Measurements from ENCODE around the gene VCP. TPM values are rescaled to one million over a fixed set of nuclear protein-coding genes. Genes with fewer than 3 reads are reported as not detected.

Gene VCP
- total and polyA plus RNA-seq, 2 donors from 2014 or later: 118 to 167 TPM

DNA sequence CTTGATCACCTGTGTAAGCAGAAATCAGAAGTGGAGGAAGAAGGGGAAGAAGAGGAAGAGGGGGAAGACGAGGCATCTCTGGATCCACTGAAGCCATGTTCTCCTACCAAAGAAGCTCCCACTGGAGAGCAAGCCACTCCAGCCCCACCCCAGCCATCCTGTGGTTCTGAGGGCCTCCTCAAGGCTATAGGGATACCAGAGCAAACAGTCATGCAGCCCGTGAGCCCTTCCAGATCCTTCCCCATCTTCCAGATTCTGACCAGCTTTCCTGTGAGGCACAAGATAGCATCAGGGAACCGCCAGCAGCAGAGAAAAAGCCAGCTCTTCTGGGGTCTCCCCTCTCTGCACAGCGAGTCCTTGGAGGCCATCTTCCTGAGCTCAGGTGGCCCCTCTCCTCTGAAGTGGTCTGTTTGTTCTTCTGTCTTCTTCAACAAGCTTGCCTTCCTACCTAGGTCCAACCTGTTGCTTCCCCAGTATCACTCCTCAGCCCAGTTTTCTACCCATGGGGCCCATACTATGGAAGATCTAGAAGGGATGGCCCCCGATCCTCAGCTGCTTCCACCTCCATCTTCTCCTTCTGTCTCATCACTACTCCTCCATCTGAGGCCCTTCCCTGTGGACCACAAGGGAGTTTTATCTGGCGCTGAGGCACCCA, 29.4 kb downstream of the VCP start:
- Histone ChIP-seq H3K27me3 (ENCODE audit: control insufficient read depth, insufficient read depth, low read length) (no peaks in the 10 kb centered on the region), H3K9me3 (ENCODE audit: control insufficient read depth in 2 of 3, insufficient read depth in 1 of 3, low read length in 3 of 3) (no peaks in the 10 kb centered on the region), H3K27ac (ENCODE audit: low read depth in 2 of 2, low read length in 2 of 2) (no peak overlapping the region), H3K9ac (ENCODE audit: low read length in 3 of 3) (no peak overlapping the region), H3K4me1 (ENCODE audit: control insufficient read depth in 2 of 3, insufficient read depth in 2 of 3, low read depth in 1 of 3, low read length in 3 of 3) (no peaks in the 10 kb centered on the region), H3K4me3 (ENCODE audit: low read length in 3 of 3) (no peak overlapping the region), H3K36me3 (ENCODE audit: control insufficient read depth in 2 of 3, insufficient read depth in 3 of 3, low read length in 3 of 3) (peaks cover 3 to 15% (median 6%) of the 10 kb centered on the region in 3 donors)
- DNase-seq: no peak
- no peak for FAIRE-seq
- intact Hi-C loops (cut with DNase I): no loop called here
- TF ChIP-seq, protein P1, sequence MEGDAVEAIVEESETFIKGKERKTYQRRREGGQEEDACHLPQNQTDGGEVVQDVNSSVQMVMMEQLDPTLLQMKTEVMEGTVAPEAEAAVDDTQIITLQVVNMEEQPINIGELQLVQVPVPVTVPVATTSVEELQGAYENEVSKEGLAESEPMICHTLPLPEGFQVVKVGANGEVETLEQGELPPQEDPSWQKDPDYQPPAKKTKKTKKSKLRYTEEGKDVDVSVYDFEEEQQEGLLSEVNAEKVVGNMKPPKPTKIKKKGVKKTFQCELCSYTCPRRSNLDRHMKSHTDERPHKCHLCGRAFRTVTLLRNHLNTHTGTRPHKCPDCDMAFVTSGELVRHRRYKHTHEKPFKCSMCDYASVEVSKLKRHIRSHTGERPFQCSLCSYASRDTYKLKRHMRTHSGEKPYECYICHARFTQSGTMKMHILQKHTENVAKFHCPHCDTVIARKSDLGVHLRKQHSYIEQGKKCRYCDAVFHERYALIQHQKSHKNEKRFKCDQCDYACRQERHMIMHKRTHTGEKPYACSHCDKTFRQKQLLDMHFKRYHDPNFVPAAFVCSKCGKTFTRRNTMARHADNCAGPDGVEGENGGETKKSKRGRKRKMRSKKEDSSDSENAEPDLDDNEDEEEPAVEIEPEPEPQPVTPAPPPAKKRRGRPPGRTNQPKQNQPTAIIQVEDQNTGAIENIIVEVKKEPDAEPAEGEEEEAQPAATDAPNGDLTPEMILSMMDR (IDR thresholded peaks at IDR 0.05; ENCODE audit: borderline replicate concordance, extremely low read depth, insufficient read depth): no peak

DNA sequence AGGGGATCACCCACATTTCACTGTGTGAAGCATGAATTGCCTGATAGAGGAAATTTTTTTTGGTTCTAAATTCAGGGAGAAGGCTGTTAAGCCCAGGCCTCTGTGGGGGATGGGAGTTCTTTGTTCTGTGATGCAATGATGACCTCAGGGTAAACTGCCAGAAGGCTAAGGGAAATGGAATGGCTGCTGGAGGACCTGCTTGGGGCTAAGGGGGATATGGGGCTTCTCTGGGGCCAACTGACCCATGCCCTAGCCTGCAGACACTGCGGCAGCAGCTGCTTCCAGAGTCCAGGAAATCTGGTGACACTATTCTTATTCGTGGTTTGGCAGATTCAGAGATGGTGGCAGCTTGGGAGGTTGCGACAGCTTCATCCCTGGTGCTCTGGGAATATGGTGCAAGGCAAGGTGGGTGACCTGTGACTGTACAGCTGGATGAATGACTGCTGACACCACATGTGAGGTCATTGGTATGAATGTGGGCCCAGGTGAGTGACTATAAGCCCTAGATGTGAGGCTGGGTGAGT, 30.3 kb downstream of the VCP start:
- intact Hi-C loops (cut with DNase I): no loop called here
- Histone ChIP-seq H3K9ac (ENCODE audit: low read length in 3 of 3) (no peak overlapping the region), H3K4me3 (ENCODE audit: low read length in 3 of 3) (no peak overlapping the region), H3K27me3 (ENCODE audit: control insufficient read depth, insufficient read depth, low read length) (no peaks in the 10 kb centered on the region), H3K36me3 (ENCODE audit: control insufficient read depth in 2 of 3, insufficient read depth in 3 of 3, low read length in 3 of 3) (peaks cover 3 to 15% (median 6%) of the 10 kb centered on the region in 3 donors), H3K4me1 (ENCODE audit: control insufficient read depth in 2 of 3, insufficient read depth in 2 of 3, low read depth in 1 of 3, low read length in 3 of 3) (no peaks in the 10 kb centered on the region), H3K27ac (ENCODE audit: low read depth in 2 of 2, low read length in 2 of 2) (no peak overlapping the region), H3K9me3 (ENCODE audit: control insufficient read depth in 2 of 3, insufficient read depth in 1 of 3, low read length in 3 of 3) (no peaks in the 10 kb centered on the region)
- FAIRE-seq: no peak
- TF ChIP-seq, protein P1 (IDR thresholded peaks at IDR 0.05; ENCODE audit: borderline replicate concordance, extremely low read depth, insufficient read depth): no peak
- no peak for DNase-seq

DNA sequence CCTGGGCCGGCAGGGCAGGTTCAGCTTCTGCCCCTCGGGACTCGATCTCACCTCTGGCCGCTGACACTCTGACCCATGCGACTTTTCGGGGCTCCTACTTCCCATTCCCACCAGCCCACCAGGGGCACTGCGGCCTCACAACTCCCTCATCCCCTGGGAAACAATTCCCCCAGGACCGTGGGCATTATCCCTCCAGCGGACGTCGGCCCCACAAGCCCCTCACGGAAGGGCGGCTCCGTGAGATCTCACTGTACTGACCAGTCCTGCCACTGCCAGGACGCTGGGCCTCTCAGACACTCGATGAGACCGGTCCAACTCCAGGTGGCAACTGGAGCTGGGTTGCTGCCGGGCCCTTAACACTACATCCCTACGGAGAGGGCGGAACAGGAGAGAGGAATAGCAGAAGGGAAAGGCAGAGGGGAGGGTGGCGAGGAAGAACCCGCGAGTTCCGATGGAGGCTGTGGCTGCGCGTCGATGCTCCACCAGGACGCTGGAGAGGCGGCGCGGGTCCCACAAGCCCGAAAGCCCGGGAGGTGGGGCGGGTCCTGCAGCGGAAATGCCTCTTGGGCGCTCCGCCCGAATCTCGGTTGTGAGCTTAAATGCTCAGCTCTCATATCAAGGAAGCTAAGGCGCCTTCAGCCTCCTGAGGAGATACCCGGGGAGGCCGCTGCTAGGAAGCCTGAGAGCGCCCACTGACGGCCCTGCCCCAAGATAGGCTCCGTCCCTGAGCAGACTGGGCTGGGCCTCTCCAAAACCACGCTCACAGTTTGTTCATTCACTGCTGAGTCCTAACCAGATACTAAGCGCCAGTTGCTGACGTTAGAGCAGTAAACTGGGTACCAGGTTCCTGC, 36.3 kb downstream of the VCP start:
- peak overlapping the region in 2 of 3 donors; percentile 29 to 33 for H3K4me3 ChIP-seq (ENCODE audit: low read length in 3 of 3)
- H3K36me3 ChIP-seq (ENCODE audit: control insufficient read depth in 2 of 3, insufficient read depth in 3 of 3, low read length in 3 of 3): no peaks in the 10 kb centered on the region
- TF ChIP-seq, protein P1 (IDR thresholded peaks at IDR 0.05; ENCODE audit: borderline replicate concordance, extremely low read depth, insufficient read depth): peak; percentile 2
- intact Hi-C loops (cut with DNase I): no loop called here
- peaks cover 0 to 2% (median 0%) of the 10 kb centered on the region in 3 donors for H3K4me1 ChIP-seq (ENCODE audit: control insufficient read depth in 2 of 3, insufficient read depth in 2 of 3, low read depth in 1 of 3, low read length in 3 of 3)
- DNase-seq (peak; percentile 33 to 85 (median 49)), FAIRE-seq (no peak)
- no peak overlapping the region for H3K27ac ChIP-seq (ENCODE audit: low read depth in 2 of 2, low read length in 2 of 2)
- peak overlapping the region in 1 of 3 donors; percentile 16 for H3K9ac ChIP-seq (ENCODE audit: low read length in 3 of 3)
- H3K9me3 ChIP-seq (ENCODE audit: control insufficient read depth in 2 of 3, insufficient read depth in 1 of 3, low read length in 3 of 3): no peaks in the 10 kb centered on the region
- no peaks in the 10 kb centered on the region for H3K27me3 ChIP-seq (ENCODE audit: control insufficient read depth, insufficient read depth, low read length)
